SK-N-SH (cell line): ENCODE measurements around the gene ZBED5. TPM values are rescaled to one million over a fixed set of nuclear protein-coding genes. Genes with fewer than 3 reads are reported as not detected.
"Not testable (repeated sequence)": the region's sequence is repeated elsewhere in the genome, so short reads cannot be mapped to it uniquely, and the experiment has no call there.

ENCODE experiments used
- CTCF ChIA-PET: fragments of 300-600, 350-600 bp; formaldehyde crosslinking; extraction: SDS; loops from one replicate; lab custom pipeline; 2021; lab: Yijun Ruan, JAX
- POLR2A ChIA-PET: fragments of 350-600 bp; sonication (Branson Sonifier 250); formaldehyde crosslinking; extraction: SDS; loops from one replicate; lab custom pipeline; 2020; ENCODE audit warnings: antibody characterized with exemption, inconsistent platforms; lab: Yijun Ruan, JAX
- DNase-seq: peaks from one replicate; pipeline ENCODE4 v3.0.0; 2012
- H2AFZ ChIP-seq: fragments of 200-600 bp; sonication (generic); 2 replicates; pipeline ENCODE4 v1.8.1; 2016; ENCODE audit warnings: antibody characterized with exemption, mild to moderate bottlenecking, low read depth
- H3F3A ChIP-seq: fragments of 200-600 bp; sonication (generic); replicated peaks from 2 replicates; pipeline ENCODE3; 2016; ENCODE audit warnings: antibody characterized with exemption, mild to moderate bottlenecking; ENCODE audit not compliant: insufficient read depth
- H3K27ac ChIP-seq, 2 experiments: fragments of 200-500 bp in 1 of 2; fragments of 200-600 bp in 1 of 2; sonication (Bioruptor generic) in 1 of 2; sonication (generic), shearing (Covaris generic) in 1 of 2; 2 replicates each; pipeline versions ENCODE4 v1.5.1 to v1.6.1; 2014 to 2016; ENCODE audit warnings: low read depth in 2 of 2, inconsistent platforms in 1 of 2, low read length in 1 of 2, mild to moderate bottlenecking in 1 of 2, mixed read lengths in 1 of 2
- H3K27me3 ChIP-seq: fragments of 200-600 bp; sonication (generic), shearing (Covaris generic); 2 replicates; pipeline ENCODE4 v1.6.1; 2016; ENCODE audit warnings: mixed run types; ENCODE audit not compliant: insufficient read depth
- H3K36me3 ChIP-seq, 2 experiments: fragments of 200-500 bp in 1 of 2; fragments of 200-600 bp in 1 of 2; sonication (Bioruptor generic) in 1 of 2; sonication (generic) in 1 of 2; replicated peaks in 1 of 2; 2 replicates each; pipeline versions ENCODE3 to v1.5.1; 2014 to 2016; ENCODE audit warnings: low read length in 1 of 2, mild to moderate bottlenecking in 1 of 2; ENCODE audit not compliant: insufficient read depth in 2 of 2, control insufficient read depth in 1 of 2
- H3K4me1 ChIP-seq, 2 experiments: fragments of 200-500 bp in 1 of 2; fragments of 200-600 bp in 1 of 2; sonication (Bioruptor generic) in 1 of 2; sonication (generic), shearing (Covaris generic) in 1 of 2; 2 replicates each; pipeline versions ENCODE4 v1.5.1 to v1.6.1; 2014 to 2016; ENCODE audit warnings: low read depth in 1 of 2, low read length in 1 of 2, mixed run types in 1 of 2; ENCODE audit not compliant: insufficient read depth in 2 of 2, control insufficient read depth in 1 of 2
- H3K4me2 ChIP-seq: fragments of 200-600 bp; sonication (generic), shearing (Covaris generic); 2 replicates; pipeline ENCODE4 v1.6.1; 2017; ENCODE audit warnings: mixed run types
- H3K4me3 ChIP-seq, 2 experiments: fragments of 200-500 bp in 1 of 2; fragments of 200-600 bp in 1 of 2; sonication (Bioruptor generic) in 1 of 2; sonication (generic), shearing (Covaris generic) in 1 of 2; 2 replicates each; pipeline versions ENCODE4 v1.5.1 to v1.8.1; 2014 to 2016; ENCODE audit warnings: low read depth in 2 of 2, inconsistent platforms in 1 of 2, low read length in 1 of 2, mild to moderate bottlenecking in 1 of 2, mixed read lengths in 1 of 2, moderate library complexity in 1 of 2
- H3K79me2 ChIP-seq: fragments of 200-600 bp; sonication (generic); 2 replicates; pipeline ENCODE4 v1.8.1; 2017; ENCODE audit warnings: mild to moderate bottlenecking; ENCODE audit not compliant: insufficient read depth
- H3K9ac ChIP-seq: fragments of 200-600 bp; sonication (generic); 2 replicates; pipeline ENCODE4 v1.6.1; 2017; ENCODE audit warnings: mixed run types
- H3K9me2 ChIP-seq: fragments of 200-600 bp; sonication (generic); 2 replicates; pipeline ENCODE4 v1.6.1; 2017; ENCODE audit warnings: mixed run types
- H3K9me3 ChIP-seq: fragments of 200-600 bp; sonication (generic); 2 replicates; pipeline ENCODE4 v1.6.1; 2017; ENCODE audit warnings: mixed run types, mild to moderate bottlenecking, moderate library complexity
- H4K20me1 ChIP-seq: fragments of 200-600 bp; sonication (generic); 2 replicates; pipeline ENCODE4 v1.6.1; 2017; ENCODE audit warnings: mild to moderate bottlenecking, mixed run types; ENCODE audit not compliant: insufficient read depth
- CHD2 ChIP-seq: fragments of 150-350 bp; IDR thresholded peaks from 2 replicates; pipeline ENCODE4 v1.6.1; 2018; ENCODE audit warnings: low read length; ENCODE audit not compliant: partially characterized antibody
- EP300 ChIP-seq, 2 experiments: IDR thresholded peaks; 2 replicates each; pipeline versions ENCODE4 v1.4.0 to v1.6.1; 2012; ENCODE audit warnings: borderline replicate concordance in 1 of 2, low read depth in 1 of 2, low read length in 1 of 2
- EZH2phosphoT487 ChIP-seq: fragments of 200-600 bp; sonication (generic); IDR thresholded peaks from 2 replicates; pipeline ENCODE4 v1.6.1; 2017; ENCODE audit warnings: low read depth, mixed run types, mild to moderate bottlenecking, antibody characterized with exemption, moderate library complexity, borderline replicate concordance
- FOSL2 ChIP-seq: IDR thresholded peaks from 2 replicates; pipeline ENCODE4 v1.4.0; 2012; ENCODE audit warnings: low read depth, mild to moderate bottlenecking, moderate library complexity, borderline replicate concordance
- FOXJ3 ChIP-seq: sonication (generic); formaldehyde crosslinking; IDR thresholded peaks from 2 replicates; pipeline ENCODE4 v1.5.1; 2020; ENCODE audit warnings: mild to moderate bottlenecking, missing genetic modification reagents
- GABPA ChIP-seq: IDR thresholded peaks from 2 replicates; pipeline ENCODE4 v1.4.0; 2012; ENCODE audit warnings: low read depth, mild to moderate bottlenecking
- GATA2 ChIP-seq: sonication (generic); formaldehyde crosslinking; IDR thresholded peaks from 2 replicates; pipeline ENCODE4 v1.5.0; 2020; ENCODE audit warnings: mild to moderate bottlenecking, missing genetic modification reagents
- MEF2A ChIP-seq: IDR thresholded peaks from 2 replicates; pipeline ENCODE4 v1.4.0; 2012; ENCODE audit warnings: low read depth, borderline replicate concordance
- MXI1 ChIP-seq: IDR thresholded peaks from 2 replicates; pipeline ENCODE4 v1.6.1; 2012; ENCODE audit warnings: mild to moderate bottlenecking, low read depth, low read length, improper control_type of control experiment
- NRF1 ChIP-seq: IDR thresholded peaks from 2 replicates; pipeline ENCODE4 v1.6.1; 2012; ENCODE audit warnings: low read depth, mild to moderate bottlenecking, low read length
- RAD21 ChIP-seq: IDR thresholded peaks from 2 replicates; pipeline ENCODE4 v1.6.1; 2012; ENCODE audit warnings: mild to moderate bottlenecking, low read length
- RCOR1 ChIP-seq: fragments of 150-350 bp; IDR thresholded peaks from 2 replicates; pipeline ENCODE4 v1.6.1; 2017; ENCODE audit warnings: antibody characterized with exemption, low read length
- RXRA ChIP-seq: IDR thresholded peaks from 2 replicates; pipeline ENCODE4 v1.4.0; 2012; ENCODE audit warnings: low read depth, mild to moderate bottlenecking, borderline replicate concordance
- SIN3A ChIP-seq: IDR thresholded peaks from 2 replicates; pipeline ENCODE4 v1.6.1; 2012; ENCODE audit warnings: low read depth, mild to moderate bottlenecking, low read length, moderate library complexity, borderline replicate concordance
- SMC3 ChIP-seq: IDR thresholded peaks from 2 replicates; pipeline ENCODE4 v1.6.1; 2012; ENCODE audit warnings: low read depth, low read length, improper control_type of control experiment
- TAF1 ChIP-seq: IDR thresholded peaks from 2 replicates; pipeline ENCODE4 v1.6.1; 2012; ENCODE audit warnings: low read depth, mild to moderate bottlenecking, low read length, moderate library complexity, borderline replicate concordance
- YY1 ChIP-seq: IDR thresholded peaks from 2 replicates; pipeline ENCODE4 v1.4.0; 2012; ENCODE audit warnings: low read depth, mild to moderate bottlenecking
- WGBS: methylation state at CpG from one replicate; pipeline ENCODE4 v1.1.6; 2017; ENCODE audit warnings: low lambda C conversion rate; 5-methylcytosine and 5-hydroxymethylcytosine counted together
- polyA plus RNA-seq, 3 experiments: library from polyadenylated mRNA; depleted of rRNA; stranded (reverse); fragments of >200 nt; gene quantifications; 2 replicates each; pipeline ENCODE4 v1.2.3, GENCODE V29; 2012
- TF ChIP-seq, protein P1 (sequence below): fragments of 200-600 bp; sonication (generic); IDR thresholded peaks from 2 replicates; pipeline ENCODE4 v1.6.1; 2017; ENCODE audit warnings: antibody characterized with exemption, mild to moderate bottlenecking, moderate library complexity
- TF ChIP-seq, protein P2 (sequence below): IDR thresholded peaks from 2 replicates; pipeline ENCODE4; 2012
- TF ChIP-seq, protein P3 (sequence below): fragments of 150-350 bp; IDR thresholded peaks from 2 replicates; pipeline ENCODE4 v1.6.1; 2017; ENCODE audit warnings: antibody characterized with exemption, low read length, low read depth, borderline replicate concordance
- TF ChIP-seq, protein P4 (sequence below): IDR thresholded peaks from 2 replicates; pipeline ENCODE4 v1.4.0; 2012; ENCODE audit warnings: low read depth

Gene ZBED5
- polyA plus RNA-seq, 1 of the 3 experiments (the other 2 are of a cell fraction): 23.5 TPM

DNA sequence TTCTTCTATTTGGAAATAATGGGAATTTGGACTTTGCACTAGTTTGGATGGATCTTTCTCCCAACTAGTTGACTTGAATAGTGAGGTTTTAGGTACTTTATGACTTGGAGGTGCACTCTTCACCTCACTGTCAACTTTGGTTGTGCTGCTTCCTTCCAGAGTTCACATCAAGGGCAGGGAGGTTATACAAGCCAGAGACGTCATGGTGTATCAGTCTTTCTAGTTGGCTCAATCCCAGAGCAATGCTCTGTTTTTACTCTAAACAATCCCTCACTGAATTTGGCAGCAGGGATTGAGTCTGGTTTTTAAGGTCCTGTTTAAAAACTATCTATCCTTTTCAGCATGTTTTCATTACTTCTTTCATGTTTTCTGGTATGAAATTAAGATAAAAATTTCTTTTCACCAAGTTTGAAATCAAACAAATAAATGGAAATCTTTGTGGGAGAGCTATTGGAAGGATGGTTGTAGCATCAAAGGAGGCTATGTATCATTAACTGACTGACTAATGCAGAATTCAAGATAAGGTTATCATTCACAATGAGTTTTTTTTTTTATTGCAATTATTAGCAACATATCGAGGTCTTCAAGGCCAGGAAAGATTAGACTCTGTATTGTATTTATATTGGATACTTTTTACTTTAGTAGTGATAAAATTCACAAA is 28.0 kb upstream of the ZBED5 start (continued):
- TF ChIP-seq, protein P1, sequence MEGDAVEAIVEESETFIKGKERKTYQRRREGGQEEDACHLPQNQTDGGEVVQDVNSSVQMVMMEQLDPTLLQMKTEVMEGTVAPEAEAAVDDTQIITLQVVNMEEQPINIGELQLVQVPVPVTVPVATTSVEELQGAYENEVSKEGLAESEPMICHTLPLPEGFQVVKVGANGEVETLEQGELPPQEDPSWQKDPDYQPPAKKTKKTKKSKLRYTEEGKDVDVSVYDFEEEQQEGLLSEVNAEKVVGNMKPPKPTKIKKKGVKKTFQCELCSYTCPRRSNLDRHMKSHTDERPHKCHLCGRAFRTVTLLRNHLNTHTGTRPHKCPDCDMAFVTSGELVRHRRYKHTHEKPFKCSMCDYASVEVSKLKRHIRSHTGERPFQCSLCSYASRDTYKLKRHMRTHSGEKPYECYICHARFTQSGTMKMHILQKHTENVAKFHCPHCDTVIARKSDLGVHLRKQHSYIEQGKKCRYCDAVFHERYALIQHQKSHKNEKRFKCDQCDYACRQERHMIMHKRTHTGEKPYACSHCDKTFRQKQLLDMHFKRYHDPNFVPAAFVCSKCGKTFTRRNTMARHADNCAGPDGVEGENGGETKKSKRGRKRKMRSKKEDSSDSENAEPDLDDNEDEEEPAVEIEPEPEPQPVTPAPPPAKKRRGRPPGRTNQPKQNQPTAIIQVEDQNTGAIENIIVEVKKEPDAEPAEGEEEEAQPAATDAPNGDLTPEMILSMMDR: no peak
- TF ChIP-seq TAF1 (no peak), RCOR1 (0 out of 2 replicates have a peak, but pooled peaks have one; percentile 49), RXRA (peak; percentile 98), GABPA (no peak), EZH2phosphoT487 (no peak), SIN3A (0 out of 2 replicates have a peak, but pooled peaks have one; percentile 42), RAD21 (no peak), SMC3 (no peak), NRF1 (no peak), EP300 (IDR thresholded peaks at IDR 0.05; ENCODE audit: borderline replicate concordance in 1 of 2, low read depth in 1 of 2, low read length in 1 of 2) (peak in 1 of 2 experiments; percentile 84; a peak in 3 of 4 replicates), FOXJ3 (no peak), MXI1 (no peak), GATA2 (CRISPR knock-in tag) (no peak), FOSL2 (no peak; the same call in 1 of the 2 replicates), MEF2A (no peak), CHD2 (peak; percentile 51), YY1 (no peak)
- TF ChIP-seq, protein P2, sequence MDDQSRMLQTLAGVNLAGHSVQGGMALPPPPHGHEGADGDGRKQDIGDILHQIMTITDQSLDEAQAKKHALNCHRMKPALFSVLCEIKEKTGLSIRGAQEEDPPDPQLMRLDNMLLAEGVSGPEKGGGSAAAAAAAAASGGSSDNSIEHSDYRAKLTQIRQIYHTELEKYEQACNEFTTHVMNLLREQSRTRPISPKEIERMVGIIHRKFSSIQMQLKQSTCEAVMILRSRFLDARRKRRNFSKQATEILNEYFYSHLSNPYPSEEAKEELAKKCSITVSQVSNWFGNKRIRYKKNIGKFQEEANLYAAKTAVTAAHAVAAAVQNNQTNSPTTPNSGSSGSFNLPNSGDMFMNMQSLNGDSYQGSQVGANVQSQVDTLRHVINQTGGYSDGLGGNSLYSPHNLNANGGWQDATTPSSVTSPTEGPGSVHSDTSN: peak; percentile 77
- TF ChIP-seq, protein P3, sequence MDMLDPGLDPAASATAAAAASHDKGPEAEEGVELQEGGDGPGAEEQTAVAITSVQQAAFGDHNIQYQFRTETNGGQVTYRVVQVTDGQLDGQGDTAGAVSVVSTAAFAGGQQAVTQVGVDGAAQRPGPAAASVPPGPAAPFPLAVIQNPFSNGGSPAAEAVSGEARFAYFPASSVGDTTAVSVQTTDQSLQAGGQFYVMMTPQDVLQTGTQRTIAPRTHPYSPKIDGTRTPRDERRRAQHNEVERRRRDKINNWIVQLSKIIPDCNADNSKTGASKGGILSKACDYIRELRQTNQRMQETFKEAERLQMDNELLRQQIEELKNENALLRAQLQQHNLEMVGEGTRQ: no peak
- TF ChIP-seq, protein P4, sequence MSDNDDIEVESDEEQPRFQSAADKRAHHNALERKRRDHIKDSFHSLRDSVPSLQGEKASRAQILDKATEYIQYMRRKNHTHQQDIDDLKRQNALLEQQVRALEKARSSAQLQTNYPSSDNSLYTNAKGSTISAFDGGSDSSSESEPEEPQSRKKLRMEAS: no peak

DNA sequence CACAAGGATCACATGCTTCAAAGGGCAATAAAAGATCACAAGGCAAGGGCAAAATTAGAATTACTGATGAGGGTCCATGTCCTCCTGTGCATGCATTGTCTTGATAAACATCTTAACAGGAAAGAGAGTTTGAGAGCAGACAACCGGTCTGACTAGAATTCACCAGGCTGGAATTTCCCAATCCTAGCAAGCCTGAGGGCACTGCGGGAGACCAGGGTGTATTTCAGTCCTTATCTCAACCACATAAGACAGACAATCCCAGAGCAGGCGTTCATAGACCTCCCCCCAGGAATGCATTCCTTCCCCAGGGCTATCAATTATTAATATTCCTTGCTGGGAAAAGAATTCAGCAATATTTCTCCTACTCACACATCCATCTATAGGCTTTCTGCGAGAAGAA is 26.4 kb upstream of the ZBED5 start:
- H3K36me3 ChIP-seq, H4K20me1 ChIP-seq, H3K27me3 ChIP-seq, POLR2A ChIA-PET, H3K9me3 ChIP-seq, H3K4me3 ChIP-seq, H3K27ac ChIP-seq, H3K9me2 ChIP-seq, H3K9ac ChIP-seq, H2AFZ ChIP-seq, H3K79me2 ChIP-seq, CTCF ChIA-PET, H3K4me2 ChIP-seq, DNase-seq: not testable (repeated sequence)
- peaks cover 10% of the 10 kb centered on the region for H3F3A ChIP-seq
- 79% methylated on average over 4 of the region's 4 CpGs for WGBS
- H3K4me1 ChIP-seq: peaks cover 9 to 10% of the 10 kb centered on the region in 2 experiments; a peak in 3 of 4 replicates
